Prostate gland (tissue), 2 donors: ENCODE data around the gene RBM14.

Experiments used
- POLR2A ChIP-seq: fragments of 450-650 bp; IDR thresholded peaks from one replicate; pipeline ENCODE4 v1.6.1; 2016; ENCODE audit warnings: antibody characterized with exemption, mild to moderate bottlenecking
- POLR2AphosphoS5 ChIP-seq: sonication (generic); formaldehyde crosslinking; IDR thresholded peaks from one replicate; pipeline ENCODE4 v1.6.1; 2017; ENCODE audit warnings: antibody characterized with exemption
- TF ChIP-seq, protein P1 (sequence below), 4 experiments: fragments of 200-600 bp in 2 of 4; fragments of 450-650 bp in 2 of 4; sonication (generic) in 2 of 4; IDR thresholded peaks; 1 replicate in 3 of 4; 2 replicates in 1 of 4; pipeline ENCODE4 v1.5.1; 2016 to 2019; ENCODE audit warnings: antibody characterized with exemption in 4 of 4, mild to moderate bottlenecking in 2 of 4, moderate library complexity in 2 of 4

DNA sequence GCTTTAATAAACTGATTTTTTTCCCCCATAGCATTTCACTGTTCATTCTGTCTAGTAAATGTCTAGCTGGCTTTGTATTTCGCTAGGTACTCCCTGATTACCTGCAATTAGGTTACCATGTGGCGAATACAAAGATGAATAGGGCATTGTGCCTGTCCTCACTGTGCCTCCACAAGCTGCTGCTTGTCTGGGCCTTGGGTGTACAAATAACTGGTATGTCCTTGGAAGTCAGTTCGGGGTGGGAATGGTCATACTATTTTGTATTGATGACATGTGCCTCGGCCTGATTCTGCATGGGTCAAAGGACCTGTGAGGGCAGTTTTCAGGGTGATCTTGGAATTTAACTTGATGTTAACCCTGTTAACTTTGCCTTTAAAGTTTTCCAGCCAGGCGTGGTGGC lies 33.5 kb downstream of the RBM14 start:
- TF ChIP-seq, protein P1, sequence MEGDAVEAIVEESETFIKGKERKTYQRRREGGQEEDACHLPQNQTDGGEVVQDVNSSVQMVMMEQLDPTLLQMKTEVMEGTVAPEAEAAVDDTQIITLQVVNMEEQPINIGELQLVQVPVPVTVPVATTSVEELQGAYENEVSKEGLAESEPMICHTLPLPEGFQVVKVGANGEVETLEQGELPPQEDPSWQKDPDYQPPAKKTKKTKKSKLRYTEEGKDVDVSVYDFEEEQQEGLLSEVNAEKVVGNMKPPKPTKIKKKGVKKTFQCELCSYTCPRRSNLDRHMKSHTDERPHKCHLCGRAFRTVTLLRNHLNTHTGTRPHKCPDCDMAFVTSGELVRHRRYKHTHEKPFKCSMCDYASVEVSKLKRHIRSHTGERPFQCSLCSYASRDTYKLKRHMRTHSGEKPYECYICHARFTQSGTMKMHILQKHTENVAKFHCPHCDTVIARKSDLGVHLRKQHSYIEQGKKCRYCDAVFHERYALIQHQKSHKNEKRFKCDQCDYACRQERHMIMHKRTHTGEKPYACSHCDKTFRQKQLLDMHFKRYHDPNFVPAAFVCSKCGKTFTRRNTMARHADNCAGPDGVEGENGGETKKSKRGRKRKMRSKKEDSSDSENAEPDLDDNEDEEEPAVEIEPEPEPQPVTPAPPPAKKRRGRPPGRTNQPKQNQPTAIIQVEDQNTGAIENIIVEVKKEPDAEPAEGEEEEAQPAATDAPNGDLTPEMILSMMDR (IDR thresholded peaks at IDR 0.05): no peak
- TF ChIP-seq POLR2A (no peak), POLR2AphosphoS5 (no peak)
